Endothelial cell (in vitro differentiated cells): ENCODE data around the gene LHX2. TPM values are rescaled to one million over a fixed set of nuclear protein-coding genes. Genes with fewer than 3 reads are reported as not detected.

Experiments
- DNase-seq: peaks from one replicate; pipeline ENCODE4 v3.0.0; 2021; ENCODE audit warnings: low spot score
- H3K27ac Mint-ChIP-seq: one replicate; pipeline ENCODE4 v1.8.0; 2021; ENCODE audit warnings: mixed read lengths, inconsistent platforms; ENCODE audit not compliant: unreplicated experiment
- H3K27me3 Mint-ChIP-seq: one replicate; pipeline ENCODE4 v1.8.0; 2021; ENCODE audit warnings: mild to moderate bottlenecking, moderate library complexity, mixed read lengths, inconsistent platforms; ENCODE audit not compliant: unreplicated experiment
- H3K36me3 Mint-ChIP-seq: one replicate; pipeline ENCODE4 v1.8.0; 2021; ENCODE audit warnings: mild to moderate bottlenecking, low read depth, mixed read lengths, inconsistent platforms; ENCODE audit not compliant: unreplicated experiment
- H3K4me1 Mint-ChIP-seq: one replicate; pipeline ENCODE4 v1.8.0; 2021; ENCODE audit warnings: mild to moderate bottlenecking, mixed read lengths, inconsistent platforms; ENCODE audit not compliant: unreplicated experiment
- H3K4me3 Mint-ChIP-seq: one replicate; pipeline ENCODE4 v1.8.0; 2021; ENCODE audit warnings: mild to moderate bottlenecking, mixed read lengths, inconsistent platforms; ENCODE audit not compliant: unreplicated experiment
- H3K9me3 Mint-ChIP-seq: one replicate; pipeline ENCODE4 v1.8.0; 2021; ENCODE audit warnings: mixed read lengths, inconsistent platforms; ENCODE audit not compliant: unreplicated experiment
- total RNA-seq: library from RNA; stranded (reverse); fragmentation: NEBNext Ultra II Directional; extraction: Animal tissue kit (Norgen Biotek cat#: 25700); gene quantifications from one replicate; pipeline ENCODE4 v1.2.1, GENCODE V29; 2021; ENCODE audit not compliant: unreplicated experiment
- TF ChIP-seq, protein P1 (sequence below): fragments of 200-600 bp; sonication (generic); IDR thresholded peaks from one replicate; pipeline ENCODE4 v1.5.0; 2021; ENCODE audit warnings: antibody characterized with exemption; ENCODE audit not compliant: unreplicated experiment

Gene LHX2
- total RNA-seq, 1 donor from 2014 or later: not detected

DNA sequence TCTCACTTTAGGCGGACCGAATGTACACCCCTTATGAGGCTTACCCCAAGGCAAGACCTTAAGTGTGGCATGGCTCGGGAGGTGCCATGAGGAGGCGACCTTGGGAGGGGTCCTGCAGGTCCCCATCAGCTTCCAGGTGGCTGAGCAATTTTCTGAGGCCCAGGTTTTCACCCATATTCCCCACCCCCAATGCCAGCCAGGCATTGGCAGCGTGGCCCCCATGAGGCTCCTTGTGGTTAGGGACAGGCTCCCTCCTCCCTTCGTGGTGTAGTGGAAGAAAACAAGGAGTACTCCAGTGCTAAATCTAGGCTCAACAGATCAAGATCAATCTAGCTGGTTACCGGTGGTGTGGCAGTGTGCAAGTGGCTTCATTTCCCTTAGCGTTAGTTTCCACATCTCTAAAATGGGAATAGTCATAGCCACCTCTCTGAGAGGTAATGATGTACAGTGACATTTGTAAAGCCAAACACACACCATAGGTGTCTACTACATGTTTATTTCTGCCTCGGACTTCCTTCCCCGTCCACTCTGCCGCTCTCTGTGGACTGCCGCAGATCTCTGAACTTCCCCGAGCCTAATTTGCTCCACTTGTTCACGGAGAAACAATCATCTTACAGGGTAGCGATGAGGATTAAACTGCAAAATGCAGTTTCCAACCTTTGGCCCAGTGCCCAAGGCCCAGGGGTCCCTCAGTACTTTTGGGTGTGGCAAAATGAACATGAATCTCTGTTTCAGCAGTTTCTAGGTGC is 8.4 kb downstream of the LHX2 start:
- DNase-seq: no peak
- Mint-ChIP-seq H3K27me3 (peaks cover 39% of the 10 kb centered on the region), H3K36me3 (no peaks in the 10 kb centered on the region), H3K4me1 (peaks cover 10% of the 10 kb centered on the region), H3K4me3 (no peak overlapping the region), H3K9me3 (no peaks in the 10 kb centered on the region), H3K27ac (no peak overlapping the region)
- TF ChIP-seq, protein P1, sequence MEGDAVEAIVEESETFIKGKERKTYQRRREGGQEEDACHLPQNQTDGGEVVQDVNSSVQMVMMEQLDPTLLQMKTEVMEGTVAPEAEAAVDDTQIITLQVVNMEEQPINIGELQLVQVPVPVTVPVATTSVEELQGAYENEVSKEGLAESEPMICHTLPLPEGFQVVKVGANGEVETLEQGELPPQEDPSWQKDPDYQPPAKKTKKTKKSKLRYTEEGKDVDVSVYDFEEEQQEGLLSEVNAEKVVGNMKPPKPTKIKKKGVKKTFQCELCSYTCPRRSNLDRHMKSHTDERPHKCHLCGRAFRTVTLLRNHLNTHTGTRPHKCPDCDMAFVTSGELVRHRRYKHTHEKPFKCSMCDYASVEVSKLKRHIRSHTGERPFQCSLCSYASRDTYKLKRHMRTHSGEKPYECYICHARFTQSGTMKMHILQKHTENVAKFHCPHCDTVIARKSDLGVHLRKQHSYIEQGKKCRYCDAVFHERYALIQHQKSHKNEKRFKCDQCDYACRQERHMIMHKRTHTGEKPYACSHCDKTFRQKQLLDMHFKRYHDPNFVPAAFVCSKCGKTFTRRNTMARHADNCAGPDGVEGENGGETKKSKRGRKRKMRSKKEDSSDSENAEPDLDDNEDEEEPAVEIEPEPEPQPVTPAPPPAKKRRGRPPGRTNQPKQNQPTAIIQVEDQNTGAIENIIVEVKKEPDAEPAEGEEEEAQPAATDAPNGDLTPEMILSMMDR: no peak

DNA sequence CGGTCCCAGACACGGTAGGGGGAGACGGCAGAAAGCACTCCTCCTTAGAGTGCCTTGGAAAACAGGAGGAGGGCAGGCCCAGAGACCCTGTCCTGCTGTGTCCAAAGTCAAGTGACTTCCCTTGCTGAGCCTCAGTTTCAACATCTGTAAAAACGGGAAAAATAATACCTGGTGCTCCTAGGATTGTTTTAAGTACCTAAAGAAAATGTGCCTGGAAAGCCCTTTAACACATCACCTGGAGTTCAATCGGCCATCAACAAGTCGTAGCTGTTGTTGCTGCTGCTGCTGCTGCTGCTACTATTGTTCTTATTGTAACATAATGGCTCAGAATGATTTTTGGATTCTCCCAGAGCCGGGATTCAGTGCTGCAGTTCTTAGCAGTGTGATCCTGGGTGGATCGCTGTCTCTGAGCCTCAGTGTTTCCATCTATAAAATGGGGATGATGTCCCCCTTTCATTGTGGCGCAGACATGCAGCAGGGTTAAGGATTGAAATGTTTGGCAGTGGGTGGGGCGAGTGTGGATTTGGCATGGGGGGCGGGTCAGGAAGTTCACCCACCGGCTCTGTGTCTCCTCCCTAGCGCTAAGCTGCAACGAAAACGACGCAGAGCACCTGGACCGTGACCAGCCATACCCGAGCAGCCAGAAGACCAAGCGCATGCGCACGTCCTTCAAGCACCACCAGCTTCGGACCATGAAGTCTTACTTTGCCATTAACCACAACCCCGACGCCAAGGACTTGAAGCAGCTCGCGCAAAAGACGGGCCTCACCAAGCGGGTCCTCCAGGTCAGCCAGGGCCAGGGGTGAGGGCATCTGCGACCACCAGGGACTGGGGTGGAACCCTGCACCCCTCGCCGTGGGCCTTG is 9.2 kb downstream of the LHX2 start:
- no peak for DNase-seq
- Mint-ChIP-seq H3K36me3 (no peaks in the 10 kb centered on the region), H3K27ac (no peak overlapping the region), H3K4me3 (no peak overlapping the region), H3K9me3 (no peaks in the 10 kb centered on the region), H3K4me1 (peaks cover 10% of the 10 kb centered on the region), H3K27me3 (peaks cover 33% of the 10 kb centered on the region)
- TF ChIP-seq, protein P1: no peak

DNA sequence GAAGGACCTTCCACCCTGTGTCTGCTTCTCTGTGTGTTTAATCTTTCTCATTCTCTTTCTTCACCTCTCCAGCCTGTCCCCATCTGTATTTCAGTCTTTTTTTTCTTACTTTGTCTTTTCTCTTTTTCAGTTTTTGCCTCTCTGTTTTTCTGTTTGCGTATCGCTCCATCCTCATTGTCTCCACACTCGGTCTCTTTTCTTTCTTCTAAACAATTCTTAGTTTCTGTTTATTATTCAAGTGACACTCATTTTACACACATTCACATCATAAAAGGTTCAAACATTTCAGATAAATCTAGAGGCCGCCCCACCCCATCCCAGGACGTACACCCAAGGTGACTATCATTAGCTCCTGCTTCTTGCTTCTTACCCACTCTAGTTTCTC is 9.8 kb downstream of the LHX2 start:
- peak overlapping the region; percentile 28 for H3K27ac Mint-ChIP-seq
- H3K4me1 Mint-ChIP-seq: peaks cover 8% of the 10 kb centered on the region
- no peak overlapping the region for H3K4me3 Mint-ChIP-seq
- TF ChIP-seq, protein P1: no peak
- no peaks in the 10 kb centered on the region for H3K9me3 Mint-ChIP-seq
- peaks cover 31% of the 10 kb centered on the region for H3K27me3 Mint-ChIP-seq
- DNase-seq: no peak
- no peaks in the 10 kb centered on the region for H3K36me3 Mint-ChIP-seq

DNA sequence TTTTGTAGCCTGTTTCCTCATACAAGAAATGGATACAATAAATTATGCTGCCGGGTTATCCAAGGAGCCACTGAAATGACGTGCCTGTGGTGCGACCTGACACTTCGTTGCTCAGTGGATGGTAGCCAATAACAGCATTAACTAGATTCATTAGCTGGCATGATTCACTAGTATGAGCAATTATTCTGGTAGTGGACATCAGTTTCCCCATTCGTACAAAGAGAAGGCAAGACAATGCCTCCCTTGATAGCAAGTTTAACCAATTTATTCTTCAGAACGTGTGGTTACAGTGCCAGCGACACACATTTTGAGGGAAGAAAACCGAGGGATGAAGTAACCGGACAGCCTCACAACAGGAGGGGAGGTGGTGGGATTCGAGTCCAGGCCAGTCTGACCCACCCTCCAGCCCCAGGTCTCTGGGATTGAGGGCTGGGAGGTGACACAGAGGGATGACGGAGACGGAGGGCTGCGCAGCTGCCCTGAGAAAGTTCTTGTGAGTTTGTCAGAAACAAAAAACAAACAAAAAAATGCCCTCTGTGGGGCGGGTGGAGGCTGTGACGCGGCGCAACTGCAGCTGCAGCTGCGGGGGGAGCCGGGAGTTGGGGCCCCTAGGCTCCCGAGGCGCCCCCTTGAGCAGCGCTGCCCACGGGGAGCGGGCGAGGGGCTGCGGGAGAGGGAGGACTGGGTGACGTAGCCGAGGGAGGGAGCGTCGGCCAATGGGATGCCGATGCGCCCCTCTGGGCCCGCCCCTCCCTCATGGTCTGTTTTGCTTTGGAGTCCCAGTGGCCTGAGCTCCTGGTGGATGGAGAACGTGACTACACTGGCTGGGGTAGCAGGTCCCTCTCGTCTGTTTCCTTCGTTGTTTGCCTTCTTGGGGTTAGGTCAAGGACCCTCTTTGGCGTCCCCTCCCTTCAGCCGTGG is 10.9 kb downstream of the LHX2 start:
- Mint-ChIP-seq H3K9me3 (no peaks in the 10 kb centered on the region), H3K4me1 (no peaks in the 10 kb centered on the region), H3K27ac (no peak overlapping the region), H3K4me3 (no peak overlapping the region), H3K36me3 (no peaks in the 10 kb centered on the region), H3K27me3 (peaks cover 22% of the 10 kb centered on the region)
- TF ChIP-seq, protein P1: no peak
- DNase-seq: peak; percentile 55
